Measurements from ENCODE around the gene ADH6.
"Not testable (repeated sequence)": the region's sequence is repeated elsewhere in the genome, so short reads cannot be mapped to it uniquely, and the experiment has no call there.

Gene ADH6

DNA sequence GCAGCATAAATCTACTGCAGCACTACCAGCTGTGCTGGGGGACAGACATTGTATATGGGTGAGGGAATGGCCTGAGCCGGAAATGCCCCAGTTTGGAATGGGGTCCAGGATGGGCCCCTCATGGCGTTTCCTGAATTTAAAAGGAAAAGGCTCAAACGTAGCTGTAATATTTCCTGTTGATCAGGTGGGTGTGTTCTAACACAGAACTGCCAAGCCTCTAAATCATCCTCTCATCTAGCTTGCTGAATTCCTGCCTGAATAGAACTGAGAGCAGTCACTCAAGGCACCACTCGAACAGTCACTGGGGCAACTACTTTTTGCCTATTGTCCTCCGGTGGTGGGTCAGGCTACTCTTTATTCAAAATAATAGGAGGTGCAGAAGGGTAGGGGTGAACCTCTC lies 28.7 kb downstream of the ADH6 start:
- DNase-seq (ENCODE audit: low spot score): no peak

DNA sequence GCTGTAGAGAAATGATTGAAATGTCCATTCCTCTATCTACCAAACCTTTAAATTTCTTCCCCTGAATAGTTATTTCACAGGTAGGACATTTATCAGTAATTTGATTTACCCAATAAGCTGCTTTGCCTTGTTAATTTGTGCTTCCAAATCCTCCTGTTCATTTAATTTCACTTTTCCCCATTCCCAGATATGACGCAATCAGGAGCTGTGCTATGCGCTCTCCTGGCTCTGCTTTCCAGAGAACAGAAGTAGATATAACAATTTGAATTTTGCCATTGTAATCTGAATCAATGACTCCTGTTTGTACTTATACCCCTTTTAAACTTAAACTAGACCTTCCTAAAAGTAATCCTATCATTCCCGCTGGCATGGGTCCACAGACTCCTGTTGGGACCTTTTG lies 29.1 kb downstream of the ADH6 start:
- not testable (repeated sequence) for DNase-seq (ENCODE audit: low spot score)

DNA sequence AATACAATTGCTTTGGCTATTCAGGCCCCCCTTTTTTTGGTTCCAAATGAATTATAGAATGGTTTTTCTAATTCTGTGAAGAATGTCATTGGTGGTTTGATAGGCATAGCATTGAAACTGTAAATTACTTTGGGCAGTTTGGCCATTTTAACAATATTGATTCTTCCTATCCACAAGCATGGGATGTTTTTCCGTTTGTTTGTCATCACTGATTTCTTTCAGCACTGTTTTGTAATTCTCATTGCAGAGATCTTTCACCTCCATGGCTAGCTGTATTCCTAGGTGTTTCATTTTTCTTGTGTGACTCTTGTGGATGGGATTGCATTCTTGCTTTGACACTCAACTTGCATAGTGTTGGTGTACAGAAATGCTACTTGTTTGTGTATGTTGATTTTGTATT lies 33.0 kb downstream of the ADH6 start:
- no peak for DNase-seq (ENCODE audit: low spot score)

DNA sequence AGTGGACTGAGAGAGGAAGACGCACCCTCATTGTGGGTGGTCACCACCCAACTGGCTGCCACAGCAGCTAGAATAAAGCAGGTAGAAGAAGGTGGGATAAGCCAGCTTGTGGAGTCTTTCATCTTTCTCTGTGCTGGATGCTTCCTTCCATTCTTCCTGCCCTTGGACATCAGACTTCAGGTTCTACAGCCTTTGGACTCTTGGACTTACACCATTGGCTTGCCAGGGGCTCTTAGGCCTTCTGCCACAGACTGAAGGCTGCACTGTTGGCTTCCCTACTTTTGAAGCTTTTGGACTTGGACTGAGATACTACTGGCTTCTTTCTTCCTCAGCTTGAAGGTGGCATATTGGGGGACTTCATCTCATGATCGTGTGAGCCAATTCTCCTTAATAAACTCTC lies 33.5 kb downstream of the ADH6 start:
- DNase-seq (ENCODE audit: low spot score): no peak

DNA sequence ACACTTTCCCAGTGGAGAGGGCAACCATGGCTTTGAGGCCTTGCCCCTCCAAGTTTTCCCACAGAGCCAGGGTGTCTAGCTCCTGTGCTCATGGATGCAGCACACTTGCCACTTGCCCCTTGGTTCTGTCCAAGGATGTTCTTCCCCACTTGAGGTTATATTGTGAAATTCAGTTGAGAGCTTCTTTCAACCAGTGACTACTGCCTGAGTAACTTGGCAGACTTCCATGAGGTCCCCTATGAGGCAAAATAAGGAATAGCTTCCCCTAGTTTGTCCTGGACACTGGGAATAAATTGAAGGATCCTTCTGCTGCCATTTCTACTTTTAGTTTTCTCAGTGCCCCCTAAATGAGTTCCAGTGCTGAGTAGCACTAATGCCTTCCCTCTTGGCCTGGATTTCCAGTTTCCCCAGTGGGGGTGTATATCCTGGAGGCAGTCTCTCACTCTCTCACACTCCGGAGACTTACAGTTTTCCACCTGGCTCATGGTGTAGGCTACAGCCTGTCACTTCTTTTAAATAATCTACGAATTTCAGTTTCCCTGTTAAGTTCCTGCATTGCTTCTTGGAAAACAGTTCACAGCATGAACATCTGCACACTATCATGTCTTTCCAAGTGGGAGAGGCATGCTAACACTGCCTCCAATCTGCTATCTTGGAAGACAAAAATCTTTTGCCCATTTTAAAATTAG lies 38.5 kb downstream of the ADH6 start:
- DNase-seq (ENCODE audit: low spot score): no peak

DNA sequence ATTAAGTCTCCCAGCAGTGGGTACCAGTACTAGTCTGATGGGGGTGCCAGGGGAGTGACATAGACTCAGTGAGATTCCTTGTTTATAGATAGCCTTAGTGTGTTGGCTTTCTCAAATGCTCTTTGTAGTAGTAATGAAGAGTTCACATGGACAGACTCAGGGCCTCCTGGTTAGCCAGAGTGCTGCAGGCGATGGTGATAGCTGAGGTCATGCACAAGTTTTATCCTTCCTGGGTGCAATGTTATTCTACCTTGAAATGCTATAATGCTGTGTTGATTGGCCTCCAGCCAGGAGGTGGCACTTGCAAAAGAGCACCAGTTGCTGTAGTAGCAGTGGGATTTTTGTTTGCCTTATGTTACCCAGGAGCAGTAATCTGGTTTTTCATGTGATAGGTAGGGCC lies 39.4 kb downstream of the ADH6 start:
- no peak for DNase-seq (ENCODE audit: low spot score)

DNA sequence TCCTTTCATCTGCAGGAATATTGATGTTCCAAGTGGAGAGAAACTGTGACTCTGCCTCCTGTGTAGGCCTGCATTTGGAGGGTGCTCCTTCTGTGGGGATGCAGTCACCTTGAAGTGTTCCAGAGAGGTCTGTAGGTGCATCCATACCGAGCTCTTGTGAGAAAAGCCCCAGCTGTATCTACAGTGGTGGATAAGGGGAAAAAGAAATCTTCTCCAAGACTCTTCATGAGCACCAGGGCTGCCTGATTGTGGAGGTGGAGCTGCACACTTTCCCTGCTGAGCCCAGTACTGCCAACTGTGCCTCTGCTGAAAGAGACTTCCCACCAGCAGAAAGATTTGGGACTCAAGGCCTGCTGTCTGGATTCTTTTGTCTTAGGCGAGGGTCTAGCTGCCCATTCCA lies 39.9 kb downstream of the ADH6 start:
- DNase-seq (ENCODE audit: low spot score): no peak

DNA sequence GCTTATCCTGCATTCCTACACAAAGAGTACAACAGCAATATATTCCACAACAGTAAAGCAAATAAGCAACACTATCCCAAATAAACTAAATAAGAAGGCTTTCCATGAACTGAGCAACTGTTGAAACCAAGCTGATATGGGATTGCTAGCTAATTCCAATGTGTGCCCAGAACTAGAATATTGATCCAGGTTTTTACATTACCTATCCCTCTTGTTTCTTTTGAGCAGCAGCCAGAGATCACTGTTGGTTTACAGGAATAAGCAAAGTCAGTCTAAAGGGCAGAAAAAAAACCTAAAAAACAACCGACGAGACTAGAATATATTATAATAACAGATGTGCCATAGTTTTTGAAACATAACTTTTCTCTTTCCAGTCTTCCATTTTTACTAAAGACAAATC lies 52.5 kb downstream of the ADH6 start:
- DNase-seq (ENCODE audit: low spot score): no peak

DNA sequence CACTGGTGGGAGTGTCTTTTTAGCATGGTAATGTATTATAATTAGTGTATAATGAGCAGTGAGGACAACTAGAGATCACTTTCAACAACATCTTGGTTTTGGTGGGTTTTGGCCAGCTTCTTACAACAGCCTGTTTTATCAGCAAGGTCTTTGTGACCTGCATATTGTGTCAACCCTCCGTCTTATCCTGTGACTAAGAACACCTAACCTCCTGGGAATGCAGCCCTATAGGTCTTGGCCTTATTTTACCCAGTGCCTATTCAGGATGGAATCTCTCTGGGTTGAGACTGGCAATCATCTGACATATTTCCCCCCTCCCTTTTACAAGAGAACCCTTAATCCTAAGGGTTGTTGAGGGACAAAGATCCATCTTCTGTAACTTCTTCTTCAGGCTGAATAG lies 53.1 kb downstream of the ADH6 start:
- no peak for DNase-seq (ENCODE audit: low spot score)

DNA sequence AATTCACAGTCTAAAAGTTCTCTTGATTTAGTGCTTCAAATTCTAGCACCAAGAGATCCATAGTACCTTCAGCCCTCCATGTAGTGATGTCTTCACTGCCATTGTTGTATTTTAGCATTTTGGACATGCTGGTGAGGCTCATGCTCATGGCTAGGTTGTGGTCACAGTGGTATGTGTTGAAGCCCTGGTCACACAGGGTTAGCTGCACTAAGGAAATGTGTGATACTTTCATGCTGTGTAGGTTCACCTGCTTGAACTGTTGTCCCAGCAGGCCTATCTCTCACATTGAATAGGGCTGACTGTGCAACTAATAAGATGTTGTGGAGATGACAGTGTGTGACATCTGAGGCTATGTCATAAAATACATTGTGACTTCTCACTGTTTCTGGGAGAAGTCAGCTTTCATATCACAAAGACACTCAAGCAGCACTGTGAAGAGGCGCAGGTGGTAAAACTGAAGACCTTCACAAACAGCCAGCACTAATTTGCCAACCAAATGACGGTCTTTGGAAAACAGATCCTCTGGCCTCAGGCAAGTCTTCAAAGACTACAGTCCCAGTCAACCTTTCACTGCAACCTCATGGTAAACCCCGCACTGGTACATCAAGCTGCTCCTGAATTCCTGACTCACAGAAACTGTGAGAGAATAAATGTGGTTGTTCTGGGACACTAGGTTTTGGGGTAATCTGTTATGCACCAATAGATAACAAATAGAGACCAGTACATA lies 57.5 kb downstream of the ADH6 start:
- DNase-seq (ENCODE audit: low spot score): no peak

DNA sequence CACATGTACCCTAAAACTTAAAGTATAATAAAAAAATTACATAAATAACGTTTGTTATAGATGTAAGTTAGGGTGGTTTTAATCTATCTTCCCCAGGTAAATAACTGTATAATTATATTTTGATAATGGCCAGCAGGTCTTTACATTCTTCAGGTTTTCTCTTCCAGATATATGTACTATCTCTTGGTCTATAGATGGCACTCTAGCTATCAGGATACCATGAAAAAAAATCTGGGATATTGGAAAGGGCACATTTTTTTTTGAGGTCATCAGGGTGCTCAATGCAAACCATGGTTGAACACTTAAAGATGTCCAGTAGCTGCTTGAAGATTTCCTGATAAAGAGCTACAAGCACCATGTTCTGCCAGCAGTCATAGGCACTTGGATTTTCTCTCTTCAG lies 59.3 kb downstream of the ADH6 start:
- no peak for DNase-seq (ENCODE audit: low spot score)

DNA sequence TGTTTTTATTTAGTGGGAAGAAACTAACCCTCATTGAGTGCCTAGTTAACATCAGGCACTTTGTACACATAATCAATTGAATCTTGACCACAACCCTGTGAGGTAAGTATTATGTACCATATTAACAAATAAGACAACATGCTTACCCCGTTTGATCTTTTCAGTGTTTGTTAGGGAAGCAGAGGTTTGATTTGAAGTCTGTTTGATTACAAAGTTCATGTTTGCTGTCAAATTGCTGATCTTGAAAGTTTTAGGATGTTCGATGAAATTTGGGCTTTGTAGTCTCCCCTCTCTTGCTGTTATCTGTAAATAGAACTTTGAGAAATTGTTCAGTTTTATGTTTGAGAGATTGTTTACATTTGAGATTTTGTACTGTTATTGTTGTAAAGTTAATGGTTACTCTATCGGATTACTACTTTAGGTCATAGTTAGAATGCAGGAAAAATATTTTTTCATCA lies 61.5 kb downstream of the ADH6 start:
- no peak for DNase-seq (ENCODE audit: low spot score)

DNA sequence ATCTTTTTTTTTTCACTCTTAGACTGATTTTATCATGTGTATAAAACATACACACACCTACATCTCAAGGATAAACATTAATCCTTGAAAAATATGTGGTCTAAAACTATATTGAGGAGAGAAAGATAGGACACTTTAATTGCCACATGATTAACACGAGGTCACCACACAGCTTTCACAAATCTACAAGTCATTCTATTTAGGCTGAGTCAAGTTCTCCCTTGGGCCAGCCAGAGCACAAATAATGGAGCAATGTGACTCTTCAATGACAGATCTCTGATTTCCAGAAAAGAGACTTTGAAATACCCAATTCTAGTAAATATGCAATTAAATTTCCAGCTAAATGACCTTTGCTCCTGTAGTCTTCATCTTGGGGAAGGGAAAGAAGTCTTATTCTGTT lies 62.1 kb downstream of the ADH6 start:
- DNase-seq (ENCODE audit: low spot score): no peak

DNA sequence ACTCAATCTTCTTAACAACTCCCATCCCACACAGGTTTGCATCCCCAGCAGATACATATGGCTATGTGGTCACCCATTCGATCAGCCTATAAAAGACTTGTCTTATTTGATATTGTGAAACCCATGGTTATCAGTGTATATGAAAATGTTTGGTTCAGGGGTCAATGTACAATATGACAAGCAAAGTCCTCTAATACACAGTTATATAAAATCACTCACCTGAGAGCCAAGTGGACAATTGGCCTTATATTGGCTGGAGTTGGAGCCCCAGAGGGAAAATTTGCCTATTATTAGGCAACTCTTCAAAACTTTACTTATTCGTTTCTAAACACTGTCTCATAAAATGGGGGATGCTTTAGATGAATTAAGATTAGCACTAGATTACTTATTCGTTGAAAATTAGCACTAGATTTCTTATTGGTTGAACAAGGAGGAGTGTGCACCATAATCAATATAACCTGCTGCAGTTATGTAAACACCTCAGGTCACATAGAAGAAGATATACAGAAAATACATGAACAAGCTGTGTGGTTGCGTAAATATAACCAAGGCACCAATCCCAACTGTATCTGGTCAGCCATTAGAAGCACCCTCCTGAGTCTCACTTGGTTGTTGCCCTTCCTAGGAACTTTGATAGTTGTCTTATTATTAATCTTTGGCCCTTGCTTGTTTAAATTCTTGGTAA lies 64.2 kb downstream of the ADH6 start:
- DNase-seq (ENCODE audit: low spot score): no peak

All from globus pallidus (tissue), 1 donor.